ENCODE measurements around the gene KRTAP2-2. TPM values are rescaled to one million over a fixed set of nuclear protein-coding genes. Genes with fewer than 3 reads are reported as not detected.
A peak's percentile ranks its signal among the peaks of the same experiment; 100 is the strongest.
"Not testable (repeated sequence)": the region's sequence is repeated elsewhere in the genome, so short reads cannot be mapped to it uniquely, and the experiment has no call there.

KRTAP2-2 gene
- total and polyA plus RNA-seq, 2 donors (not counting 1 experiment from before 2014, with no cell fraction given) = not detected

- no peak within 1 kb of the TSS for H3K9ac ChIP-seq (ENCODE audit: insufficient read depth, low read length)
These were observed 11.0 kb upstream of the KRTAP2-2 start, which contains the start of gene KRTAP2-4 for GRCh38 chr17:41065829-41066624. KRTAP2-4 (minus strand) TSS chr17:41065879; CDS start chr17:41065845, 34 bp downstream.

GRCh38 chr17:41065016-41065689 is 10.1 kb upstream of the KRTAP2-2 start:
- not testable (repeated sequence) for H3K79me2 ChIP-seq (ENCODE audit: control insufficient read depth, insufficient read depth, low read length); H3K27me3 ChIP-seq (ENCODE audit: control insufficient read depth, insufficient read depth, low read length); H3K9me3 ChIP-seq (ENCODE audit: control insufficient read depth, insufficient read depth, low read depth, low read length); H3K9ac ChIP-seq (ENCODE audit: insufficient read depth, low read length); H4K20me1 ChIP-seq (ENCODE audit: control insufficient read depth, extremely low read depth, insufficient read depth, low read length); H2AFZ ChIP-seq (ENCODE audit: low read length); H3K4me3 ChIP-seq (replicated peaks in 1 of 4; ENCODE audit: control extremely low read depth in 1 of 4, insufficient read depth in 1 of 4, low read depth in 3 of 4, low read length in 4 of 4); H3K36me3 ChIP-seq (ENCODE audit: control insufficient read depth, insufficient read depth, low read length); H3K27ac ChIP-seq (ENCODE audit: insufficient read depth, low read length); DNase-seq (ENCODE audit: low read depth in 2 of 2); H3K4me2 ChIP-seq (ENCODE audit: extremely low read depth, insufficient read depth, low read length)
- peaks cover 29% of the 10 kb centered on the region for H3K4me1 ChIP-seq (ENCODE audit: control insufficient read depth, extremely low read depth, insufficient read depth, low read length)

More at GRCh38 chr17:41065829-41066624, 11.0 kb upstream of the KRTAP2-2 start, which contains the start of gene KRTAP2-4:
- peak; percentile 30 to 99 for DNase-seq (ENCODE audit: low read depth in 2 of 2)
- peaks cover 24% of the 10 kb centered on the region for H3K4me1 ChIP-seq (ENCODE audit: control insufficient read depth, extremely low read depth, insufficient read depth, low read length)
- no peak within 1 kb of the TSS for H2AFZ ChIP-seq (ENCODE audit: low read length)
- no peaks in the 10 kb centered on the region for H3K79me2 ChIP-seq (ENCODE audit: control insufficient read depth, insufficient read depth, low read length)
- peak within 1 kb of the TSS; percentile 46 for H3K27ac ChIP-seq (ENCODE audit: insufficient read depth, low read length)
- TF ChIP-seq EZH2 (IDR thresholded peaks at IDR 0.05; ENCODE audit: low read length, missing control alignments) = no peak
- no peak for TF ChIP-seq CTCF (conservative IDR thresholded peaks at IDR 0.05 in 1 of 2, IDR thresholded peaks at IDR 0.05 in 1 of 2; ENCODE audit: low read depth in 1 of 2, low read length in 2 of 2)
- H4K20me1 ChIP-seq (ENCODE audit: control insufficient read depth, extremely low read depth, insufficient read depth, low read length) = no peaks in the 10 kb centered on the region
- no peak within 1 kb of the TSS for H3K4me2 ChIP-seq (ENCODE audit: extremely low read depth, insufficient read depth, low read length)
- no peak within 1 kb of the TSS for H3K4me3 ChIP-seq (replicated peaks in 1 of 4; ENCODE audit: control extremely low read depth in 1 of 4, insufficient read depth in 1 of 4, low read depth in 3 of 4, low read length in 4 of 4)
- H3K27me3 ChIP-seq (ENCODE audit: control insufficient read depth, insufficient read depth, low read length) = no peaks in the 10 kb centered on the region
- H3K9me3 ChIP-seq (ENCODE audit: control insufficient read depth, insufficient read depth, low read depth, low read length) = no peaks in the 10 kb centered on the region
- H3K36me3 ChIP-seq (ENCODE audit: control insufficient read depth, insufficient read depth, low read length) = no peaks in the 10 kb centered on the region

- no peaks in the 10 kb centered on the region for H4K20me1 ChIP-seq (ENCODE audit: control insufficient read depth, extremely low read depth, insufficient read depth, low read length)
- H3K4me1 ChIP-seq (ENCODE audit: control insufficient read depth, extremely low read depth, insufficient read depth, low read length) = peaks cover 36% of the 10 kb centered on the region
- H3K79me2 ChIP-seq (ENCODE audit: control insufficient read depth, insufficient read depth, low read length) = no peaks in the 10 kb centered on the region
- H3K4me2 ChIP-seq (ENCODE audit: extremely low read depth, insufficient read depth, low read length) = no peak overlapping the region
- H3K36me3 ChIP-seq (ENCODE audit: control insufficient read depth, insufficient read depth, low read length) = no peaks in the 10 kb centered on the region
- no peak for DNase-seq (ENCODE audit: low read depth in 2 of 2)
- TF ChIP-seq CTCF (conservative IDR thresholded peaks at IDR 0.05 in 1 of 2, IDR thresholded peaks at IDR 0.05 in 1 of 2; ENCODE audit: low read depth in 1 of 2, low read length in 2 of 2) = no peak
- TF ChIP-seq EZH2 (IDR thresholded peaks at IDR 0.05; ENCODE audit: low read length, missing control alignments) = no peak
- no peaks in the 10 kb centered on the region for H3K27me3 ChIP-seq (ENCODE audit: control insufficient read depth, insufficient read depth, low read length)
- H3K4me3 ChIP-seq (replicated peaks in 1 of 4; ENCODE audit: control extremely low read depth in 1 of 4, insufficient read depth in 1 of 4, low read depth in 3 of 4, low read length in 4 of 4) = no peak overlapping the region
- H3K27ac ChIP-seq (ENCODE audit: insufficient read depth, low read length) = no peak overlapping the region
- no peaks in the 10 kb centered on the region for H3K9me3 ChIP-seq (ENCODE audit: control insufficient read depth, insufficient read depth, low read depth, low read length)
- no peak overlapping the region for H3K9ac ChIP-seq (ENCODE audit: insufficient read depth, low read length)
- H2AFZ ChIP-seq (ENCODE audit: low read length) = no peak overlapping the region
These were observed 9.3 kb upstream of the KRTAP2-2 start for GRCh38 chr17:41064301-41064700.
